ENCODE data around the gene ADGRG1. TPM values are rescaled to one million over a fixed set of nuclear protein-coding genes. Genes with fewer than 3 reads are reported as not detected.
A peak's percentile ranks its signal among the peaks of the same experiment; 100 is the strongest.
"Not testable (repeated sequence)": the region's sequence is repeated elsewhere in the genome, so short reads cannot be mapped to it uniquely, and the experiment has no call there.

ADGRG1 gene
- total and polyA plus RNA-seq, 4 donors = 1.2 to 68.4 (median 17.6) TPM

- Histone ChIP-seq H3K9me3 (ENCODE audit: control insufficient read depth, low read length) (peaks cover 2% of the 10 kb centered on the region), H3K4me3 (ENCODE audit: low read length in 2 of 2) (no peak overlapping the region), H3K27ac (ENCODE audit: low read depth in 1 of 2, low read length in 2 of 2) (no peak overlapping the region), H3K4me1 (ENCODE audit: control insufficient read depth in 1 of 2, insufficient read depth in 2 of 2, low read length in 2 of 2) (no peaks in the 10 kb centered on the region), H3K27me3 (ENCODE audit: control insufficient read depth in 1 of 2, insufficient read depth in 2 of 2, low read length in 1 of 2) (no peaks in the 10 kb centered on the region), H3K36me3 (ENCODE audit: control insufficient read depth in 1 of 2, insufficient read depth in 2 of 2, low read length in 1 of 2) (no peaks in the 10 kb centered on the region)
- DNase-seq (peak in 1 of 2 donors; percentile 55), ATAC-seq (ENCODE audit: low FRiP score) (peak; percentile 53)
- intact Hi-C loops (cut with DNase I) = loop anchor here in 1 of 2 donors (5.0 kb wide), 1 partner anchor 55 kb away; no protein-coding TSS in a partner anchor
- 57 to 58% methylated on average over 4 of the region's 4 CpGs for WGBS, 2 donors
These were observed 35.8 kb upstream of the ADGRG1 start for GRCh38 chr16:57592591-57593003.

GRCh38 chr16:57593021-57593420 lies 35.4 kb upstream of the ADGRG1 start:
- DNase-seq (peak in 1 of 2 donors; percentile 23), ATAC-seq (ENCODE audit: low FRiP score) (no peak)
- H3K9me3 ChIP-seq (ENCODE audit: control insufficient read depth, low read length) = peaks cover 2% of the 10 kb centered on the region
- 73 to 76% methylated on average over 3 of the region's 3 CpGs for WGBS, 2 donors
- H3K27me3 ChIP-seq (ENCODE audit: control insufficient read depth in 1 of 2, insufficient read depth in 2 of 2, low read length in 1 of 2) = no peaks in the 10 kb centered on the region
- H3K36me3 ChIP-seq (ENCODE audit: control insufficient read depth in 1 of 2, insufficient read depth in 2 of 2, low read length in 1 of 2) = no peaks in the 10 kb centered on the region
- intact Hi-C loops (cut with DNase I) = loop anchor here in 1 of 2 donors (5.0 kb wide), 1 partner anchor 54 kb away; no protein-coding TSS in a partner anchor
- H3K4me3 ChIP-seq (ENCODE audit: low read length in 2 of 2) = no peak overlapping the region
- H3K27ac ChIP-seq (ENCODE audit: low read depth in 1 of 2, low read length in 2 of 2) = no peak overlapping the region
- H3K4me1 ChIP-seq (ENCODE audit: control insufficient read depth in 1 of 2, insufficient read depth in 2 of 2, low read length in 2 of 2) = no peaks in the 10 kb centered on the region

- H3K27ac ChIP-seq (ENCODE audit: low read depth in 1 of 2, low read length in 2 of 2) = no peak overlapping the region
- no peaks in the 10 kb centered on the region for H3K36me3 ChIP-seq (ENCODE audit: control insufficient read depth in 1 of 2, insufficient read depth in 2 of 2, low read length in 1 of 2)
- H3K27me3 ChIP-seq (ENCODE audit: control insufficient read depth in 1 of 2, insufficient read depth in 2 of 2, low read length in 1 of 2) = no peaks in the 10 kb centered on the region
- peaks cover 2% of the 10 kb centered on the region for H3K9me3 ChIP-seq (ENCODE audit: control insufficient read depth, low read length)
- H3K4me3 ChIP-seq (ENCODE audit: low read length in 2 of 2) = no peak overlapping the region
- intact Hi-C loops (cut with DNase I) = loop anchor here in 1 of 2 donors (5.0 kb wide), 1 partner anchor 53 kb away; no protein-coding TSS in a partner anchor
- ATAC-seq (ENCODE audit: low FRiP score) (no peak), DNase-seq (no peak)
- WGBS, 2 donors = 96 to 97% methylated on average over 1 of the region's 1 CpG
- H3K4me1 ChIP-seq (ENCODE audit: control insufficient read depth in 1 of 2, insufficient read depth in 2 of 2, low read length in 2 of 2) = no peaks in the 10 kb centered on the region
These were observed 34.4 kb upstream of the ADGRG1 start for GRCh38 chr16:57593990-57594389.

- Histone ChIP-seq H3K9me3 (ENCODE audit: control insufficient read depth, low read length) (peaks cover 2% of the 10 kb centered on the region), H3K4me1 (ENCODE audit: control insufficient read depth in 1 of 2, insufficient read depth in 2 of 2, low read length in 2 of 2) (no peaks in the 10 kb centered on the region), H3K4me3 (ENCODE audit: low read length in 2 of 2) (no peak overlapping the region), H3K27me3 (ENCODE audit: control insufficient read depth in 1 of 2, insufficient read depth in 2 of 2, low read length in 1 of 2) (no peaks in the 10 kb centered on the region), H3K36me3 (ENCODE audit: control insufficient read depth in 1 of 2, insufficient read depth in 2 of 2, low read length in 1 of 2) (no peaks in the 10 kb centered on the region), H3K27ac (ENCODE audit: low read depth in 1 of 2, low read length in 2 of 2) (no peak overlapping the region)
- ATAC-seq (ENCODE audit: low FRiP score) (no peak), DNase-seq (peak in 1 of 2 donors; percentile 5)
- intact Hi-C loops (cut with DNase I) = loop anchor here in 1 of 2 donors (5.0 kb wide), 1 partner anchor 53 kb away; no protein-coding TSS in a partner anchor
- 60 to 62% methylated on average over 4 of the region's 4 CpGs for WGBS, 2 donors
These were observed 33.8 kb upstream of the ADGRG1 start for GRCh38 chr16:57594531-57595031.

GRCh38 chr16:57596234-57596633 lies 32.2 kb upstream of the ADGRG1 start:
- H3K9me3 ChIP-seq (ENCODE audit: control insufficient read depth, low read length); H3K36me3 ChIP-seq (ENCODE audit: control insufficient read depth in 1 of 2, insufficient read depth in 2 of 2, low read length in 1 of 2); H3K27ac ChIP-seq (ENCODE audit: low read depth in 1 of 2, low read length in 2 of 2); ATAC-seq (ENCODE audit: low FRiP score); intact Hi-C loops (cut with DNase I); DNase-seq; H3K4me1 ChIP-seq (ENCODE audit: control insufficient read depth in 1 of 2, insufficient read depth in 2 of 2, low read length in 2 of 2); H3K27me3 ChIP-seq (ENCODE audit: control insufficient read depth in 1 of 2, insufficient read depth in 2 of 2, low read length in 1 of 2); H3K4me3 ChIP-seq (ENCODE audit: low read length in 2 of 2): not testable (repeated sequence)
- WGBS, 2 donors = 78 to 80% methylated on average over 4 of the region's 4 CpGs

GRCh38 chr16:57598437-57598836 lies 30.0 kb upstream of the ADGRG1 start:
- peaks cover 5% of the 10 kb centered on the region for H3K9me3 ChIP-seq (ENCODE audit: control insufficient read depth, low read length)
- H3K4me3 ChIP-seq (ENCODE audit: low read length in 2 of 2) = no peak overlapping the region
- ATAC-seq (ENCODE audit: low FRiP score) (no peak), DNase-seq (no peak)
- intact Hi-C loops (cut with DNase I) = no loop called here
- no peaks in the 10 kb centered on the region for H3K36me3 ChIP-seq (ENCODE audit: control insufficient read depth in 1 of 2, insufficient read depth in 2 of 2, low read length in 1 of 2)
- no peaks in the 10 kb centered on the region for H3K27me3 ChIP-seq (ENCODE audit: control insufficient read depth in 1 of 2, insufficient read depth in 2 of 2, low read length in 1 of 2)
- H3K27ac ChIP-seq (ENCODE audit: low read depth in 1 of 2, low read length in 2 of 2) = no peak overlapping the region
- H3K4me1 ChIP-seq (ENCODE audit: control insufficient read depth in 1 of 2, insufficient read depth in 2 of 2, low read length in 2 of 2) = no peaks in the 10 kb centered on the region

- H3K27me3 ChIP-seq (ENCODE audit: control insufficient read depth in 1 of 2, insufficient read depth in 2 of 2, low read length in 1 of 2) = no peaks in the 10 kb centered on the region
- no peak overlapping the region for H3K27ac ChIP-seq (ENCODE audit: low read depth in 1 of 2, low read length in 2 of 2)
- 19 to 23% methylated on average over 12 of the region's 12 CpGs for WGBS, 2 donors
- DNase-seq = peak in 1 of 2 donors; percentile 74
- H3K9me3 ChIP-seq (ENCODE audit: control insufficient read depth, low read length) = peaks cover 5% of the 10 kb centered on the region
- no peaks in the 10 kb centered on the region for H3K36me3 ChIP-seq (ENCODE audit: control insufficient read depth in 1 of 2, insufficient read depth in 2 of 2, low read length in 1 of 2)
- H3K4me3 ChIP-seq (ENCODE audit: low read length in 2 of 2) = no peak overlapping the region
- intact Hi-C loops (cut with DNase I) = no loop called here
- H3K4me1 ChIP-seq (ENCODE audit: control insufficient read depth in 1 of 2, insufficient read depth in 2 of 2, low read length in 2 of 2) = no peaks in the 10 kb centered on the region
- ATAC-seq (ENCODE audit: low FRiP score) = peak; percentile 66
These were observed 28.2 kb upstream of the ADGRG1 start for GRCh38 chr16:57600048-57600835.

GRCh38 chr16:57600952-57601580 lies 27.4 kb upstream of the ADGRG1 start:
- Histone ChIP-seq H3K4me3 (ENCODE audit: low read length in 2 of 2) (no peak overlapping the region), H3K27ac (ENCODE audit: low read depth in 1 of 2, low read length in 2 of 2) (no peak overlapping the region), H3K9me3 (ENCODE audit: control insufficient read depth, low read length) (peaks cover 2% of the 10 kb centered on the region), H3K4me1 (ENCODE audit: control insufficient read depth in 1 of 2, insufficient read depth in 2 of 2, low read length in 2 of 2) (no peaks in the 10 kb centered on the region), H3K36me3 (ENCODE audit: control insufficient read depth in 1 of 2, insufficient read depth in 2 of 2, low read length in 1 of 2) (no peaks in the 10 kb centered on the region), H3K27me3 (ENCODE audit: control insufficient read depth in 1 of 2, insufficient read depth in 2 of 2, low read length in 1 of 2) (no peaks in the 10 kb centered on the region)
- intact Hi-C loops (cut with DNase I) = no loop called here
- no peak for DNase-seq
- ATAC-seq (ENCODE audit: low FRiP score) = no peak
- WGBS, 2 donors = 77 to 90% methylated on average over 2 of the region's 2 CpGs

Measured in aorta (tissue), 5 donors.